Mucosa of rectum (tissue), 2 donors: Measurements from ENCODE around the gene STX10.

ENCODE experiments used
- H3K27ac ChIP-seq, 2 donors: one replicate each; pipeline ENCODE4 v1.7.0; 2013; ENCODE audit warnings: inconsistent platforms in 2 of 2, low read depth in 2 of 2, low read length in 2 of 2
- H3K27me3 ChIP-seq, 2 donors: one replicate each; pipeline ENCODE4 v1.7.0; 2013; ENCODE audit warnings: low read length in 2 of 2; ENCODE audit not compliant: control insufficient read depth in 2 of 2, insufficient read depth in 2 of 2
- H3K36me3 ChIP-seq, 2 donors: one replicate each; pipeline ENCODE4 v1.7.0; 2013; ENCODE audit warnings: low read length in 2 of 2; ENCODE audit not compliant: control insufficient read depth in 2 of 2, insufficient read depth in 2 of 2
- H3K4me1 ChIP-seq, 2 donors: one replicate each; pipeline ENCODE4 v1.7.0; 2013; ENCODE audit warnings: low read length in 2 of 2, mild to moderate bottlenecking in 1 of 2; ENCODE audit not compliant: control insufficient read depth in 2 of 2, insufficient read depth in 2 of 2
- H3K4me3 ChIP-seq, 2 donors: one replicate each; pipeline ENCODE4 v1.7.0; 2013; ENCODE audit warnings: low read length in 2 of 2
- H3K9ac ChIP-seq, 2 donors: one replicate each; pipeline ENCODE4 v1.7.0; 2013; ENCODE audit warnings: low read length in 2 of 2, low read depth in 1 of 2, mild to moderate bottlenecking in 1 of 2
- H3K9me3 ChIP-seq, 2 donors: one replicate each; pipeline ENCODE4 v1.7.0; 2013; ENCODE audit warnings: low read length in 2 of 2; ENCODE audit not compliant: control insufficient read depth in 2 of 2
- donor health status: healthy.
- donor health status: Normal muscosa, but diverticular disease.

Gene STX10

DNA sequence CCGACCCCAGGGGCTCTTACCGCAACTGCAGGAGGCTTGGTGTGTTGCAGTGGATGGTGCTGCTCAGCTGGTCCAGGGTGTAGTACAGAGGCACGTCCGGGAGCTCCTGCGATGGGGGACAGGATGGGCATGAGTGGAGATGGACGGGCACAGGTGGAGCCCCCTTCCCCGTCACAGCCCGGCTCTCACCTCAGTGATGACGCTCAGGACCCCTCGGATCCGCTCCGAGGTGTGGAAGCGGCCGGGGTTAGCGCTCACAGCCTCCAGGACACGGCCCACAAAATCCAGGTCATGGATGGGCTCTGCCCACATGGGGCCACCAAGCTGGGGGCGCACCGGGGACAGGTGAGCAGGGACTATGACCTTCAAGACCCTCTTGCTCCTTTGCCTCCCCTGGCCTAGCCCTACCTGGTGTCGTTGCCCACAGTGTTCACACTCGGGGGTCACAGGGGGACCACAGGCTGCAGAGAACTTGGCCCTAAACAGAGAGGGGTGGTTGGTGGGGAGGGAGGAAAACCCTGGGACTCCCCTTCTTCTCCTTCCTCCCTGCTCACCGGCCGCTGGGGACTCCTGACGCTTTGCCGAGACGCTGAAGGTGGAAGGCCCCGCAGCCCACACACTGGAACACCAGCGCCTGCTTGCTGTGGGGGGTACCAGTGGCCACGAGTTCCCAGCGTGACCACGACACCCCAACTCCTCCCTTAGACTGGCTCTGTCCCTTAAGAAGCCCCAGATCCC is 40.6 kb downstream of the STX10 start:
- H3K36me3 ChIP-seq = peaks cover 14 to 22% of the 10 kb centered on the region in 2 donors
- H3K27ac ChIP-seq = no peak overlapping the region

DNA sequence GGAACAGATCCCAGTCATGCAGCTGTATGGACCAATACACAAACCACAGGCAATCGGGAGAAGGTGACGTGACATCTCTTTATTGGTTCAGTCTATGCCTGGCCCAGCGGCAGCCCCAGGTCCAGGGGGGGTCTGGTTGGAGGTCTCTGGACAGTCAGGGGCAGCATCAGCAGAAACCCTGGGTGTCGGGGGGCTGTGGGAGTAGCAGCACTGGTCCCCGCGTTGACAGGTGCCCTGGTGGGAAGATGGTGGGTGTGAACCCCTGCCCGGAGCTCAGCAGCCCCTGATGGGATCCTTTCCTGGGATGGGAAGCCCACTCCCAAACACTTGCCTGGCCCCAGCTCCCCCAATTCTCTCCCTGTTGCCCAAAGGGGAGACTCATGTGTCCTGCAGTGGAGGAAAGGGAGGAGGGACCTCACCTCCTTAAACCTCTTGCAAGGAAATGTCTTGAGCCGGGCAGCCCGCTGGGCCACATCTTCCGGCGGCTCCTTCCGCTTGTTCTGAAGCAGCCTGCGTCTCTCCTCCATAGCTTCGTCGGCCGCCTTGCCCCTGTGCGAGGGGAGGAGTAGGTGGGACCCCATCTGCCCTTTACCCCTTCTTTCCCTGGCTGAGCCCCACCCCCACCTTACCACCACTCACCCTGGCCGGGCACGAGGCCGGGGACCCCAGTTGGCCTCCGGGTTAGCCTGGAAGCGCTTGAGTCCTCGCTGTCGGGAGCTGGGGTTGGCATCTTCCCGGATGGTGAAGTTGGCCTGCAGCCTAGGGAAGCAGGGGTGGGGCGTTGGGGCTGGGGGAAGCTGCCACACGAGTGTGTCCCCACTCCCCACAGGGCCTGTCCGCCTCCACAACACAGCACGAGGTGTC is 45.1 kb downstream of the STX10 start:
- peaks cover 9 to 12% of the 10 kb centered on the region in 2 donors for H3K36me3 ChIP-seq
- peak overlapping the region; percentile 45 to 73 for H3K4me3 ChIP-seq
- H3K27ac ChIP-seq = peak overlapping the region; percentile 63 to 84
- H3K27me3 ChIP-seq = no peaks in the 10 kb centered on the region
- H3K4me1 ChIP-seq = peaks cover 9 to 11% of the 10 kb centered on the region in 2 donors
- H3K9ac ChIP-seq = peak overlapping the region; percentile 37 to 68
- no peaks in the 10 kb centered on the region for H3K9me3 ChIP-seq

More for the DNA sequence above, 40.6 kb downstream of the STX10 start:
- no peaks in the 10 kb centered on the region for H3K4me1 ChIP-seq
- no peak overlapping the region for H3K9ac ChIP-seq
- no peaks in the 10 kb centered on the region for H3K27me3 ChIP-seq
- H3K4me3 ChIP-seq = no peak overlapping the region
- H3K9me3 ChIP-seq = no peaks in the 10 kb centered on the region

DNA sequence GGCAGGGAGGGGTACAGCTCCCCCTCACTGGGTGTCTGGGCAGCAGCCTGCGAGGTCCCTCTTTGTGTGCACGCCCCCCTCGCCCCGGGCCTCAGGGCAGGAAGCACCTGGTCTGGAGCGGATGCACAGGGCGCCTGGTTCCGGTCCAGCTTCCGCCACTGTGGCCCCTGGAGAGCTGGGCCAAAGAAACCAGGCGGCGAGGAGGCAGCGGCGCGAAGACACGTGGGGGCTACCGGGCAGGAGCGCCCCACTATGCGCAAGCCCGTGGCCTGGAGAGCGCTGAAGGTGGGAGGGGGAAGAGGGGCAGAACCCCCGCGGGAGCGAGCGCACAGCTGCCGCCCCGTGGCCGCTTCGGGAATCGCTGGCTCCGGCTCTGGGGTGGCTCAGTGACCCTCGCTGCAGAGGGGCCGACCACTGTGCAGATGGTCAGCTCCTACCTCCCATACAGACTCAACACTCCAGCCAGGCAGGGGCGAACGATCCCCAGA is 45.8 kb downstream of the STX10 start:
- peaks cover 4 to 6% of the 10 kb centered on the region in 2 donors for H3K36me3 ChIP-seq
- peak overlapping the region; percentile 45 to 73 for H3K4me3 ChIP-seq
- peaks cover 14 to 18% of the 10 kb centered on the region in 2 donors for H3K4me1 ChIP-seq
- H3K9me3 ChIP-seq = no peaks in the 10 kb centered on the region
- H3K9ac ChIP-seq = peak overlapping the region; percentile 37 to 68
- H3K27ac ChIP-seq = peak overlapping the region; percentile 63 to 84
- no peaks in the 10 kb centered on the region for H3K27me3 ChIP-seq

DNA sequence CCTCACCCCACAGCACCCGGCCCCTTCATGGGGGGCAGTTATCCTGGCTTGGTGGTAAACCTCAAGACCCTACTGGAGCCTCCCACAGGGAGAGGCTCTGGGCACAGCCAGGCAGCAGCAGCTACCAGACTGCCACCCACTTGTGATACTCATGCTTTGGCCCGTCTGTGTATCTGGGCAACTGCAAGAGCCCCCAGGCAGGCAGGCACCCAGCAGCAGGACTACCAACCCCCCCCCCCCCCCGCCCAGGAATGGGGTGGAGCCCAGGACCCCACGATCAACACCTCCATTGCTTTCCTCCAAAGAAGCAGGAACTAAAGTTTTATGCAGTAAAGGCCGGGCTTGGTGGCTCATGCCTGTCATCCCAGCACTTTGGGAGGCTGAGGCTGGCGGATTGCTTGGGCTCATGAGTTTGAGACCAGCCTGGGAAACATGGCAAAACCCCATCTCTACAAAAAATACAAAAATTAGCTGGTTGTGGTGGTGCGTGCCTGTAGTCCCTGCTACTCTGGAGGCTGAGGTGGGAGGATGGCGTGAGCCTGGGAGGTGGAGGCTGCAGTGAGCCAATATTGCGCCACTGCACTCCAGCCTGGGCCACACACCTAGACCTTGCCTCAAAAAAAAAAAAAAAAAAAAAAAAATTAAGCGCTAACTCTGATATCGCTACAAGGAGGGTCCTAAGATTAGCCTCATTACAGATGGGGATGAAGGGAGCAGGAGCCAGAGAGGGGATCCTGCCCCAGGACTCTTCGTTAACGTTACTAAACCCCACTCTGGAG is 46.4 kb downstream of the STX10 start:
- Histone ChIP-seq H3K27me3 (no peaks in the 10 kb centered on the region), H3K9me3 (no peaks in the 10 kb centered on the region), H3K27ac (peak overlapping the region; percentile 66 to 84), H3K4me1 (peaks cover 18 to 25% of the 10 kb centered on the region in 2 donors), H3K4me3 (peak overlapping the region; percentile 45 to 73), H3K36me3 (peaks cover 4 to 5% of the 10 kb centered on the region in 2 donors), H3K9ac (peak overlapping the region in 1 of 2 donors; percentile 14)

DNA sequence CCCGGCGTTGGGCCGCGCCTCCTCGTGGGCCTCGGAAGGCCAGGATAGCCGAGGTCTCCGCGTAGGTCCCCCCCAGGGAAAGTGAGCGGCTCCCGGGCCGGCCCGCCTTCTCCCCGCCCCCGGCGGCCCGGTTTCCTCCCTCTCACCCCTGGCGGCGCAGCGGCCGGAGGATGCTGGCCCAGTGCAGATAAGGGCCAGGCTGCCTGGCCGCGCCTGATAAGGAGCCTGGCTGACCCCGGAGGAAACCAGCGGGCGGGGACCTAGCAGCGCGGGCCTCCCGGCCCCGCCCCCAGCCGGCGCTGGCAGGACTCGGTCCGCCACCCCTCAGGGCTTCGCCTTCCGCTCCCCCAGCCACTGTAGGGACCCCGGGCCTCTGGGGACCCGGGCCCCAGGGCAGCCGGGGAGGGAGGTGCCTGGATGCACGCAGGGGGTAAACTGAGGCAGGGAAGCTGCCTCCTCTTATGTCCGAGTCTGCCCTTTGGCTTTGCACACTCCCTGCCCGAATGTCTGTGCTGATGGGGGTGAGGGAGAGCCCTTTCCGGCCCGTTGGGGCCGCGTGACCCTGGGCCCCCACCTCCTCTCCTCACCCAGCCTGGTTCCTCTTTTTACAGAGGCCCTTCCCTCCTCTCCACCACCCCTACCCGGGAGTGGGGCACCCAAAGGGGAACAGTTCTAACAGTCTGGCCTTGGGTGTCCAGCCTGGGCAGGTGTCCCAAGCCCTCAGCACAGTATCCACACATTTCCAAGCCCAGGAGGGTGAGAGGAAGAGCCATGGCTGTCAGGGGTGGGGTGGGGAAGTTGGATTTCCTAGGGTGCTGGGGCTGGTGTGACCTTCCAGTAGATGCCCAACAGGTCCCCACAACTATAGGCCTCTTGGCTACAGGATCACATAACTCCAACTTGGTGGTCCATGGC is 47.3 kb downstream of the STX10 start, which contains the start of gene LYL1:
TSS of gene LYL1 (minus strand) at position 193 of the 915 bp plus-strand sequence. CDS start 1,687 bp downstream, outside the sequence.
- Histone ChIP-seq H3K36me3 (peaks cover 4 to 5% of the 10 kb centered on the region in 2 donors), H3K27me3 (no peaks in the 10 kb centered on the region), H3K4me3 (peak within 1 kb of the TSS; percentile 50 to 69), H3K27ac (peak within 1 kb of the TSS; percentile 66 to 77), H3K9ac (peak within 1 kb of the TSS; percentile 10 to 65), H3K9me3 (no peaks in the 10 kb centered on the region), H3K4me1 (peaks cover 18 to 27% of the 10 kb centered on the region in 2 donors)

DNA sequence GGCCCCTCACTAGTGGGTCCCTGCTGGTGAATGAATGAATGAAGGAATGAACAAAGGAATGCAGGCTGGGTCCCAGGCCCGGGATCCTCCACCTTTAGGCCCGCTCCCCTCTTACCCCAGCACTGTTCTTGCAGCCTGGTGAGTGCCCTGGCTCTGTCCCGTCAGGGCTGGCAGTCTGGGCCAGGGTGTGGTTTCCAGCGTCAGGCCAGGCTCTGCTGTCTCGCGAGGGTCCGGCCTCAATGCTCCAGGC is 47.8 kb downstream of the STX10 start:
- H3K9me3 ChIP-seq = no peaks in the 10 kb centered on the region
- H3K36me3 ChIP-seq = peaks cover under 1% of the 10 kb centered on the region in 2 donors
- H3K4me3 ChIP-seq = peak overlapping the region; percentile 50 to 69
- peaks cover 18 to 27% of the 10 kb centered on the region in 2 donors for H3K4me1 ChIP-seq
- H3K27me3 ChIP-seq = no peaks in the 10 kb centered on the region
- peak overlapping the region; percentile 10 to 65 for H3K9ac ChIP-seq
- peak overlapping the region; percentile 66 to 77 for H3K27ac ChIP-seq

DNA sequence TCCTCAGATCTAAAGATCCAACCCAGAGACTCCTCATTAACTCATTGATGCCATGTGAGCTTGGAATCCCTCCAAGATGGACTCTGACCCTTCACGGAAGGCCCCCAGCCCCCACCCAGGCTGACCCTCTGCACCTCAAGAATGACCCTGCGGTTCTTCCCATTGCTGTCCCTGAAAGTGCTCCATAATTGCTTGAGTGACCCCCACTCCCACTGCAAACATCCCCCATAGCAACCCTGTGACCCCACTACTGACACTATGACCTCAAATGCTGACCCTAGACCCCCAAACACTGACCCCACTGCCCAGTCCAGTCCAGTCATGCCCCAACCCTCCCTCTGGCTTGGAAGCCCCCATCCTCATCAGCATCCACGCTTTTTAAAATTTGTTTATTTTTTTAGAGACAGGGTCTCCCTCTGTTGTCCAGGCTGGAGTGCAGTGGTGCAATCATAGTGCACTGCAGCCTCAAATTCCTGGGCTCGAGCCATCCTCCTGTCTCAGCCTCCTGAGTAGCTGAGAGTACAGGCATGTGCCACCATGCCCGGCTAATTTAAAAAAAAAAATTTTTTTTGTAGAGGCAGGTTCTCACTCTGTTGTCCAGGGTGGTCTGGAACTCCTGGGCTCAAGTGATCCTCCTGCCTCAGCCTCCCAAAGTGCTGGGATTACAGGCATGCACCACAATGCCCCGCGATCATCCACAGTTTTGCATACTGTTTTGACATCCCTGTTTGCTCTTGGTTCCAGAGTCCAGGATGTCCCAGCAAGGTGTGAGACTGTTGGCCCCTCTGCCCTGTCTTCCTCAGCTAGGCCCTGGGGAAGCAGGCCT is 48.4 kb downstream of the STX10 start:
- Histone ChIP-seq H3K4me3 (peak overlapping the region; percentile 50 to 69), H3K9me3 (no peaks in the 10 kb centered on the region), H3K4me1 (peaks cover 18 to 27% of the 10 kb centered on the region in 2 donors), H3K36me3 (no peaks in the 10 kb centered on the region), H3K27me3 (no peaks in the 10 kb centered on the region), H3K9ac (peak overlapping the region; percentile 10 to 65), H3K27ac (peak overlapping the region; percentile 66 to 77)

DNA sequence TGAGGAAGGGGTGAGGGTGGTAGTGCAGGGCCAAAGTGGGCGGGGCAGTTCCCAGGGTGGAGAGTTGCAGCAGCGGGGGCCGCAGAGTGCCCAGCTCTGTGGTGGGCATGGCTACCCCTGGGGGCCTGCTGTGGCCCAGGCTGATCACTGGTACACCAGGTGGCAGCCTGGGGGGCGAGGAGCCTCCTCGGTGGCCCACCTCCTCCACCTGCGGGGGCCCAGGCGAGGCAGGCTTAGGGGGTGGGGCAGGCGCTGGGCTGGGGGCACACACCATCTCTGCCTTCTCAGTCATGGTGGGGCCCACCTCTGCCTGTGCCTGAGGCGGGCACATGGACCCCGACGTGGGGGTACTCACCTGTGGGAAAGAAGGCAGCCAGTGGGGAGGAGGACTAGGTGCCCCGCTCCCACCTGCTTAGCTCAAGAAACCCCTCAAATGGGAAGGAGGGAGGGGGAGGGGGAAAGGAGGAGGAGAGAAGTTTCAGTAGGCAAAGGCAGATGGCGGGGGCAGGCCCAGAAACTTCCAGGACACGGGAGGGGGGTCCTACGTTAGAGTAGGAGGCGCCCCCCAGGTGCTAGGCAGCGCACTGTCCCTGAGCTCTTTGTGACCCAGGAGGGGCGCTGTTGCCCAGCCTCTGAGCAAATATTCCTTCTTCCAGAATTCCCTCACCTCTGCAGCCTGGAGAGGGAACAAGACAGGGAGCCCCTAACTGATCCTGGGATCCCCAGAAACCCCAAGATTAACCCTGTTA is 49.2 kb downstream of the STX10 start:
- no peaks in the 10 kb centered on the region for H3K27me3 ChIP-seq
- no peak overlapping the region for H3K9ac ChIP-seq
- no peak overlapping the region for H3K27ac ChIP-seq
- H3K4me1 ChIP-seq = peaks cover 18 to 27% of the 10 kb centered on the region in 2 donors
- H3K9me3 ChIP-seq = no peaks in the 10 kb centered on the region
- peak overlapping the region in 1 of 2 donors; percentile 69 for H3K4me3 ChIP-seq
- no peaks in the 10 kb centered on the region for H3K36me3 ChIP-seq
